ENCODE data around the gene ECT2L. TPM values are rescaled to one million over a fixed set of nuclear protein-coding genes. Genes with fewer than 3 reads are reported as not detected.

ECT2L gene
- total and polyA plus RNA-seq, 2 of the 13 experiments (the other 11 are each of a cell fraction or from before 2014, with no cell fraction given), result 0.12 TPM; not detected in 1

DNA sequence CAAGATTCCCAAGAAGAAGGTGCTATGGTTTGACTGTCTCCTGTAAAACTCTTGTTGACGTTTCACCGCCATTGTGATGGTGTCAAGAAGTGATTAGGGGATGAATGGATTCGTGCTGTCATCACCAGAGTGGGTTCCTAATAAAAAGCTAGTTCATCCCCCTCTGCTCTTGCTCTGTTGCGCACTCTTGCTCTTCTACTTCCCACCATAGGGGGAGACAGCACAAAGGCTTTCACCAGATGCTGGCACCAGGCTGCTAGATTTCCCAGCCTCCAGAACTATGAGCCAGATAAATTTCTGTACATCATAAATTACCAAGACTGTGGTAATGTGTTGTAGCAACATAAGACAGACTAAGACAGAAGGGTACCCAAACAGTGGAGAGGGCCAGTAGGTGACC, 43.9 kb upstream of the ECT2L start:
- Histone ChIP-seq H3K79me2 (ENCODE audit: insufficient read depth, low read length) (no peaks in the 10 kb centered on the region), H3K36me3 (replicated peaks in 1 of 2; ENCODE audit: control insufficient read depth in 1 of 2, insufficient read depth in 2 of 2, low read length in 2 of 2) (no peaks in the 10 kb centered on the region), H3K4me3 (replicated peaks in 1 of 3; ENCODE audit: insufficient read depth in 1 of 3, low read depth in 2 of 3, low read length in 3 of 3) (no peak overlapping the region), H3K4me2 (ENCODE audit: low read depth, low read length) (no peak overlapping the region), H3K27ac (ENCODE audit: extremely low read length, insufficient read depth, low read length) (no peak overlapping the region), H3K9ac (ENCODE audit: insufficient read depth, low read depth, low read length) (no peak overlapping the region), H3K9me3 (ENCODE audit: low read length) (no peaks in the 10 kb centered on the region), H3K27me3 (ENCODE audit: control insufficient read depth in 1 of 2, insufficient read depth in 2 of 2, low read length in 2 of 2) (no peaks in the 10 kb centered on the region), H4K20me1 (ENCODE audit: insufficient read depth, low read length) (no peaks in the 10 kb centered on the region), H2AFZ (ENCODE audit: low read length) (no peak overlapping the region), H3K4me1 (ENCODE audit: insufficient read depth, low read length) (no peaks in the 10 kb centered on the region)
- ATAC-seq, result peak; percentile 71
- in situ Hi-C loops (cut with HindIII; ENCODE audit: extremely low pct_ligation_motif_present, low pct_unique_long_range_greater_than_20kb) (no loop called here), intact Hi-C loops (cut with micrococcal nuclease; ENCODE audit: unreplicated experiment) (no loop called here)
- WGBS (ENCODE audit: low lambda C conversion rate), result 83% methylated on average over 4 of the region's 4 CpGs
- no peak for DNase-seq (ENCODE audit: low spot score)
- ChIA-PET CTCF (ENCODE audit: low intra/inter-chr PET ratio, low total read pairs) (no interaction called here), POLR2A (no interaction called here)
- BruUV-seq (replicated peaks), result no TSS peak
- FAIRE-seq, result no peak
- no peak for TF ChIP-seq ETV6 (CRISPR knock-in tag; conservative IDR thresholded peaks at IDR 0.05)
- TF ChIP-seq ZNF503 (CRISPR knock-in tag; IDR thresholded peaks at IDR 0.05), result no peak
- 0 out of 2 replicates have a peak, but pooled peaks have one; percentile 46 for TF ChIP-seq ZNF564 (CRISPR knock-in tag; IDR thresholded peaks at IDR 0.05)
- peak; percentile 15; the same call in 1 of the 2 replicates for TF ChIP-seq STAG1 (CRISPR knock-in tag; IDR thresholded peaks at IDR 0.05)
- TF ChIP-seq ZNF777 (CRISPR knock-in tag; IDR thresholded peaks at IDR 0.05), result no peak
- no peak for TF ChIP-seq ZFP82 (CRISPR knock-in tag; IDR thresholded peaks at IDR 0.05; ENCODE audit: borderline replicate concordance)
- no peak for TF ChIP-seq LCORL (IDR thresholded peaks at IDR 0.05)
- TF ChIP-seq LCORL (CRISPR knock-in tag; IDR thresholded peaks at IDR 0.05), result no peak
- TF ChIP-seq ZNF335 (CRISPR knock-in tag; IDR thresholded peaks at IDR 0.05), result no peak

- CTCF ChIA-PET (ENCODE audit: low intra/inter-chr PET ratio, low total read pairs), result no interaction called here
- Histone ChIP-seq H3K27me3 (ENCODE audit: control insufficient read depth in 1 of 2, insufficient read depth in 2 of 2, low read length in 2 of 2) (no peaks in the 10 kb centered on the region), H3K27ac (ENCODE audit: extremely low read length, insufficient read depth, low read length) (no peak overlapping the region), H3K4me1 (ENCODE audit: insufficient read depth, low read length) (no peaks in the 10 kb centered on the region), H3K36me3 (replicated peaks in 1 of 2; ENCODE audit: control insufficient read depth in 1 of 2, insufficient read depth in 2 of 2, low read length in 2 of 2) (no peaks in the 10 kb centered on the region), H4K20me1 (ENCODE audit: insufficient read depth, low read length) (no peaks in the 10 kb centered on the region), H3K4me3 (replicated peaks in 1 of 3; ENCODE audit: insufficient read depth in 1 of 3, low read depth in 2 of 3, low read length in 3 of 3) (no peak overlapping the region), H3K79me2 (ENCODE audit: insufficient read depth, low read length) (no peaks in the 10 kb centered on the region), H3K4me2 (ENCODE audit: low read depth, low read length) (no peak overlapping the region), H3K9ac (ENCODE audit: insufficient read depth, low read depth, low read length) (no peak overlapping the region), H3K9me3 (ENCODE audit: low read length) (no peaks in the 10 kb centered on the region), H2AFZ (ENCODE audit: low read length) (no peak overlapping the region)
- FAIRE-seq (no peak), DNase-seq (ENCODE audit: low spot score) (no peak), ATAC-seq (no peak)
- no TSS peak for BruUV-seq (replicated peaks)
- WGBS (ENCODE audit: low lambda C conversion rate), result 74% methylated on average over 4 of the region's 4 CpGs
- POLR2A ChIA-PET, result no interaction called here
- intact Hi-C loops (cut with micrococcal nuclease; ENCODE audit: unreplicated experiment), result no loop called here
- in situ Hi-C loops (cut with HindIII; ENCODE audit: extremely low pct_ligation_motif_present, low pct_unique_long_range_greater_than_20kb), result no loop called here
- TF ChIP-seq ZSCAN20 (CRISPR knock-in tag; IDR thresholded peaks at IDR 0.05; ENCODE audit: borderline replicate concordance) (no peak), SRY (CRISPR knock-in tag; IDR thresholded peaks at IDR 0.05) (no peak), SALL1 (CRISPR knock-in tag; IDR thresholded peaks at IDR 0.05) (no peak), ZNF430 (CRISPR knock-in tag; IDR thresholded peaks at IDR 0.05) (no peak), ZNF678 (CRISPR knock-in tag; IDR thresholded peaks at IDR 0.05) (no peak), CENPT (CRISPR knock-in tag; IDR thresholded peaks at IDR 0.05; ENCODE audit: low read depth) (no peak), ATRX (CRISPR knock-in tag; IDR thresholded peaks at IDR 0.05; ENCODE audit: borderline replicate concordance) (no peak), HOXA3 (CRISPR knock-in tag; IDR thresholded peaks at IDR 0.05) (no peak), EHMT2 (IDR thresholded peaks at IDR 0.05; ENCODE audit: borderline replicate concordance, low read depth, low read length) (no peak)
- TF ChIP-seq, protein P1, sequence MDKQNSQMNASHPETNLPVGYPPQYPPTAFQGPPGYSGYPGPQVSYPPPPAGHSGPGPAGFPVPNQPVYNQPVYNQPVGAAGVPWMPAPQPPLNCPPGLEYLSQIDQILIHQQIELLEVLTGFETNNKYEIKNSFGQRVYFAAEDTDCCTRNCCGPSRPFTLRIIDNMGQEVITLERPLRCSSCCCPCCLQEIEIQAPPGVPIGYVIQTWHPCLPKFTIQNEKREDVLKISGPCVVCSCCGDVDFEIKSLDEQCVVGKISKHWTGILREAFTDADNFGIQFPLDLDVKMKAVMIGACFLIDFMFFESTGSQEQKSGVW (CRISPR knock-in tag; IDR thresholded peaks at IDR 0.05; ENCODE audit: borderline replicate concordance), result no peak
Observed at GRCh38 chr6:138757136-138757535, 38.8 kb upstream of the ECT2L start.
